Upper lobe of left lung (tissue), 6 donors: ENCODE measurements around the gene FDXACB1. TPM values are rescaled to one million over a fixed set of nuclear protein-coding genes. Genes with fewer than 3 reads are reported as not detected.

Experiments used
- ATAC-seq, 2 donors: fragments of 200-7000 bp; cut with Tn5 transposase; one replicate each; pipeline ENCODE4 v1.9.1; 2022; ENCODE audit warnings: mild to moderate bottlenecking in 2 of 2, moderate library complexity in 2 of 2; ENCODE audit not compliant: low FRiP score in 2 of 2
- DNase-seq, 2 donors: peaks; one replicate each; pipeline ENCODE4 v3.0.0-alpha.2; 2019 to 2020
- H3K27ac ChIP-seq, 4 donors: fragments of 200-600 bp; sonication (generic); one replicate each; pipeline ENCODE4 v1.5.1; 2016 to 2019
- H3K27me3 ChIP-seq, 4 donors: fragments of 200-600 bp; sonication (generic); one replicate each; pipeline ENCODE4 v1.5.1; 2017 to 2019
- H3K36me3 ChIP-seq, 4 donors: fragments of 200-600 bp; sonication (generic); one replicate each; pipeline ENCODE4 v1.5.1; 2016 to 2019
- H3K4me1 ChIP-seq, 4 donors: fragments of 200-600 bp; sonication (generic); one replicate each; pipeline ENCODE4 v1.5.1; 2018 to 2019
- H3K4me3 ChIP-seq, 4 donors: fragments of 200-600 bp; sonication (generic); one replicate each; pipeline ENCODE4 v1.5.1; 2017 to 2019; ENCODE audit warnings: mild to moderate bottlenecking in 2 of 4, moderate library complexity in 1 of 4
- H3K9me3 ChIP-seq, 4 donors: fragments of 200-600 bp; sonication (generic); one replicate each; pipeline ENCODE4 v1.5.1; 2018 to 2019
- CTCF ChIP-seq, 6 experiments: fragments of 450-650 bp in 4 of 6; fragments of 200-600 bp in 2 of 6; sonication (generic) in 2 of 6; IDR thresholded peaks; one replicate each; pipeline ENCODE4 v1.5.1; 2016 to 2019; ENCODE audit warnings: antibody characterized with exemption in 6 of 6
- EP300 ChIP-seq, 4 donors: sonication (generic); formaldehyde crosslinking; IDR thresholded peaks; one replicate each; pipeline ENCODE4 v1.5.1; 2017; ENCODE audit warnings: antibody characterized with exemption in 4 of 4, control low read depth in 2 of 4
- POLR2A ChIP-seq, 4 donors: fragments of 450-650 bp; IDR thresholded peaks; one replicate each; pipeline ENCODE4 v1.5.1; 2016 to 2017; ENCODE audit warnings: antibody characterized with exemption in 4 of 4, mild to moderate bottlenecking in 2 of 4
- POLR2AphosphoS5 ChIP-seq, 2 donors: sonication (generic); formaldehyde crosslinking; IDR thresholded peaks; one replicate each; pipeline ENCODE4 v1.5.1; 2017; ENCODE audit warnings: antibody characterized with exemption in 2 of 2
- WGBS, 2 donors: methylation state at CpG; one replicate each; pipeline ENCODE4 v1.1.5; 2017 to 2018; 5-methylcytosine and 5-hydroxymethylcytosine counted together
- total RNA-seq, 6 donors: library from RNA; depleted of rRNA in 4 of 6; stranded (reverse); fragments of >200 nt in 4 of 6; gene quantifications; one replicate each; pipeline versions ENCODE4 v1.1.0 to v1.2.1, GENCODE V29; 2016 to 2021
- donor health status: DM: no; HTN: no; CAD: no; lungs with moderate emphysema.
- donor health status: DM: no; HTN: yes; CAD: no; lungs with severe emphysema.

The FDXACB1 gene
- total RNA-seq, 6 donors from 2014 or later = 0.44 to 5.2 (median 2.6) TPM

DNA sequence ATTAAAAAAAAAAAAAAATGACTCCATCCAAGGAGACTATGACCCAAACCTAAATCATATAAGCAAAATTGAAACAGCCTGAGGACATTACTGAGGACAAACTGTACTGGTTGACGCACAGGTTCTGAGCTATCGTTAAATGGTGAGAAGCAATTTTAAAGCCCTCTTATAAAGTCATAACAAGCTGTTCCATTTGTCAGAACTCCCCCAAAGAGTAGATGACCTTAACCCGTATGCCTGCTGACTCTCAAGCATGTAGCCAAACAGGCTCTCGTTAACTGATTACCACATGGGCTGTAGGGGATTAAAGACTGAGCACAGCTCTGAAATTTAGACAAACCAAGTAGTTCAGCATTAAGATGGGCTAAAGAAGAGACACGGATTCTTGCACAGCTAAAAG, 30.4 kb upstream of the FDXACB1 start:
- WGBS, 2 donors = 75 to 76% methylated on average over 5 of the region's 5 CpGs
- ATAC-seq = no peak
- DNase-seq = no peak
- TF ChIP-seq CTCF (IDR thresholded peaks at IDR 0.05) (no peak), POLR2A (IDR thresholded peaks at IDR 0.05) (no peak), EP300 (IDR thresholded peaks at IDR 0.05) (no peak), POLR2AphosphoS5 (IDR thresholded peaks at IDR 0.05) (no peak)
- peaks cover 0 to 14% (median 7%) of the 10 kb centered on the region in 4 donors for H3K4me1 ChIP-seq
- no peaks in the 10 kb centered on the region for H3K36me3 ChIP-seq
- peaks cover 0 to 4% (median 0%) of the 10 kb centered on the region in 4 donors for H3K27me3 ChIP-seq
- H3K9me3 ChIP-seq = no peaks in the 10 kb centered on the region
- H3K27ac ChIP-seq = no peak overlapping the region
- peak overlapping the region in 1 of 4 donors; percentile 53 for H3K4me3 ChIP-seq

- 88 to 91% methylated on average over 5 of the region's 5 CpGs for WGBS, 2 donors
- TF ChIP-seq EP300 (IDR thresholded peaks at IDR 0.05) (no peak), POLR2A (IDR thresholded peaks at IDR 0.05) (no peak), CTCF (IDR thresholded peaks at IDR 0.05) (no peak), POLR2AphosphoS5 (IDR thresholded peaks at IDR 0.05) (no peak)
- Histone ChIP-seq H3K27me3 (peaks cover 0 to 4% (median 0%) of the 10 kb centered on the region in 4 donors), H3K4me1 (peaks cover 0 to 14% (median 7%) of the 10 kb centered on the region in 4 donors), H3K9me3 (no peaks in the 10 kb centered on the region), H3K27ac (no peak overlapping the region), H3K36me3 (no peaks in the 10 kb centered on the region), H3K4me3 (no peak overlapping the region)
- ATAC-seq (no peak), DNase-seq (no peak)
These were observed 29.8 kb upstream of the FDXACB1 start for GRCh38 chr11:111908639-111909305.

- Histone ChIP-seq H3K27ac (no peak overlapping the region), H3K36me3 (no peaks in the 10 kb centered on the region), H3K4me1 (peaks cover 0 to 4% (median 0%) of the 10 kb centered on the region in 4 donors), H3K9me3 (no peaks in the 10 kb centered on the region), H3K4me3 (no peak overlapping the region), H3K27me3 (no peaks in the 10 kb centered on the region)
- DNase-seq (no peak), ATAC-seq (no peak)
- 82 to 89% methylated on average over 1 of the region's 1 CpG for WGBS, 2 donors
- TF ChIP-seq CTCF (IDR thresholded peaks at IDR 0.05) = no peak
- no peak for TF ChIP-seq EP300 (IDR thresholded peaks at IDR 0.05)
- TF ChIP-seq POLR2A (IDR thresholded peaks at IDR 0.05) = no peak
- TF ChIP-seq POLR2AphosphoS5 (IDR thresholded peaks at IDR 0.05) = no peak
These were observed 27.7 kb upstream of the FDXACB1 start for GRCh38 chr11:111906680-111907079.

- no peaks in the 10 kb centered on the region for H3K9me3 ChIP-seq
- ATAC-seq (no peak), DNase-seq (no peak)
- no peak overlapping the region for H3K27ac ChIP-seq
- no peak overlapping the region for H3K4me3 ChIP-seq
- H3K36me3 ChIP-seq = no peaks in the 10 kb centered on the region
- no peaks in the 10 kb centered on the region for H3K4me1 ChIP-seq
- WGBS, 2 donors = 35 to 39% methylated on average over 2 of the region's 2 CpGs
- no peaks in the 10 kb centered on the region for H3K27me3 ChIP-seq
- TF ChIP-seq POLR2A (IDR thresholded peaks at IDR 0.05) (no peak), EP300 (IDR thresholded peaks at IDR 0.05) (no peak), POLR2AphosphoS5 (IDR thresholded peaks at IDR 0.05) (no peak), CTCF (IDR thresholded peaks at IDR 0.05) (no peak)
These were observed 26.4 kb upstream of the FDXACB1 start for GRCh38 chr11:111905411-111905810.

- Histone ChIP-seq H3K4me3 (no peak overlapping the region), H3K9me3 (no peaks in the 10 kb centered on the region), H3K36me3 (peaks cover 0 to 4% (median 0%) of the 10 kb centered on the region in 4 donors), H3K27ac (no peak overlapping the region), H3K4me1 (no peaks in the 10 kb centered on the region), H3K27me3 (no peaks in the 10 kb centered on the region)
- WGBS, 2 donors = 57 to 81% methylated on average over 2 of the region's 2 CpGs
- ATAC-seq (no peak), DNase-seq (no peak)
- TF ChIP-seq CTCF (IDR thresholded peaks at IDR 0.05) (no peak), EP300 (IDR thresholded peaks at IDR 0.05) (no peak), POLR2AphosphoS5 (IDR thresholded peaks at IDR 0.05) (no peak)
These were observed 7.9 kb upstream of the FDXACB1 start for GRCh38 chr11:111886844-111887243.
